COLO668 (cell line): Measurements from ENCODE around the gene BPIFA3.

ENCODE experiments used
- DNase-seq: peaks from one replicate; lab custom pipeline; 2025; ENCODE audit not compliant: unreplicated experiment; lab: John Stamatoyannopoulos, UW

The BPIFA3 gene

GRCh38 chr20:33259371-33259770 is 42.2 kb downstream of the BPIFA3 start:
- no peak for DNase-seq

DNA sequence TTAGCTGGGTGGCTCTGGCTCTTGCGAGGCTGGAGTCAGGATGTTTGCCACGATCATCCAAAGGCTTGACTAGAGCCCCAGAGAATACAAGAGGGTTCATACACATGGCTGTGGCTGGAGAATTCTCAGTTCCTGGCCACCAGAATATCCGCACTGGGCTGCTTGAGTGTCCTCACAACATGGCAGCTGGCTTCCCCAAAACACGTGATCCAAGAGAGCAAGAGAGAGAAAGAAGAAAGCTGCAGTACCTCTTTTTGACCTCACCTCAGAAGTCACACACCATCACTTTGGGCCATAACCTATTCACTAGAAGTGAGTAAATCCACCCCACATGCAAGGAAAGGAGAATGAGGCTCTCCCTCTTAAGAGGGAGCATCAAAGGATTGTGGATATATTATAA is 44.3 kb downstream of the BPIFA3 start:
- no peak for DNase-seq

GRCh38 chr20:33262658-33263065 is 45.5 kb downstream of the BPIFA3 start:
- DNase-seq: peak; percentile 48

GRCh38 chr20:33263784-33264183 is 46.6 kb downstream of the BPIFA3 start:
- DNase-seq: no peak

- no peak for DNase-seq
These were observed 50.5 kb downstream of the BPIFA3 start for GRCh38 chr20:33267701-33268100.

DNA sequence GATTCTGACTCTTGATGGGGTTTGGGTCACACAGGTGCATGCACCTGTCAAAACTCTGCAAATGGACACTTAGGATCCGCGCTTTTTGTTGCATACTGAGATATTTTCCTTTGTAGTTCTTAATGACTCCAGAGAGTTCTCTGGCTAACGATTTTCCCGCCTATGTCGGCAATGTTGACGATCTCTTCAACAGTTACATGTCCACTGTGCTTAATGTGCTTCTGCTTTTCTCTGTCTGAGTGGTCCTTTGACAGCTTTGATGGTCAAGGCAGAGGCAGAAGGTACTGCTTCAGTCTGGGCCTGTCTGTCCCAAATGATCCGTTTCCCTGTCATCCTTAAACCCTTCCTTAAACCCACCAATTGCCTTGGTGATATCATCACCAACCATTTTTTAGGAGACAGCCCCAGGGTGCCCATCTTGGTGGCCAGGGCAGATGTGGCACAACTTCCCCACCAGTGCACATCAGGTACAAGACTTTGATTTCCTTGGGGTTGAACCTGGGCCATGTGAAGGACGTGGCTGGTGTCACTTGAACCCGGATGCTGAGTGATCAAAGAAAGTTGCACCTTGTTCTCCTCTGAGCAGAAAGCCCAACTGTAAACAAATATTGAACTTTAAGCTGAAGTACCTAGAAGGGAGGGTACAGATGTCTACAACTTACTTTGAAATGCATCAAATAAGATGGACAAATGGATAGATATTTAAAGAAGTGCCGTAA is 55.2 kb downstream of the BPIFA3 start:
- DNase-seq: no peak

GRCh38 chr20:33273117-33273851 is 56.1 kb downstream of the BPIFA3 start:
- DNase-seq: no peak

DNA sequence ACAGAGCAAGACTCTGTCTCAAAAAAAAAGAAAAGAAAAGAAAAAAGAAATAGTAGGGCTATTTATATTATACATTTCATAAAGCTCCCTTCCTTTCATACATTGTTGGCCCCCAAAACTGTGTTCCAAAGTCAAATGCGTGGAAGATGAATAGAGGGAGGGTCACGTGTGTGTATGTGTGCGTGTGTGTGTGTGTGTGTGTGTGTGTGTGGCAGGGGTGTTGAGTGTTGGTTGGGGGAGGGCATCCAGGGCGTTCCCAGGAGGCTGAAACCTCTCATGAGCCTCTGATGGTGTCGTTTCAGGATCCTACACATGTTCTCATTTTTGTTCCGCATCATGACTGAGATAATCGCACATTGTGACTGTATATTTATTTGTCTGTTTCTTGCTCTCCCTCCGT is 58.1 kb downstream of the BPIFA3 start:
- no peak for DNase-seq

DNA sequence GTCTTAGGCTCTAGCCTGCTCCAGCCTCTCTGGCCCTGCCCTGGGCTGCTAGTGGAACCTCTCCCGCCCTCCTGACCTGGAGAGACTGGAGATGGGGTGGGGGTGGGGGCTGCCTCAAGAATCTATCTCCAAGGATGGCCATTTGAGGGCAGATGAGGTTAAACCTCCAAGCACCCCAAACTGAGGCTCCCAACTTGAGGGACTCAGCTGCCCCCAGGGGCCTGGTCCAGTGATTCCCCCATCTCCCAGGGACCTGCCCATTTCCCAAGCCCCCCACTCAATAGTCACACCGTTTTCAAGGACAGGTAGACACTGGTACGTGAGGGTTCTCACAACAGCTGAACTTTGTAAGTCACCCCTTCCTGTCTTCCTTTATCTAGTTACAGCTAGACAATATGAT is 58.7 kb downstream of the BPIFA3 start:
- no peak for DNase-seq

- DNase-seq: no peak
These were observed 59.4 kb downstream of the BPIFA3 start for GRCh38 chr20:33276303-33277113.
